DOHH2 (cell line): ENCODE data around the gene TGM1.

ENCODE experiments used
- H3F3A ChIP-seq: fragments of 200-600 bp; sonication (generic), shearing (Covaris generic); 2 replicates; pipeline ENCODE4 v1.6.0; 2016; ENCODE audit warnings: antibody characterized with exemption, mild to moderate bottlenecking; ENCODE audit not compliant: control insufficient read depth, insufficient read depth
- H3K27ac ChIP-seq: fragments of 200-600 bp; sonication (generic); 2 replicates; pipeline ENCODE4 v1.5.1; 2014; ENCODE audit warnings: low read depth, mild to moderate bottlenecking, low read length, moderate library complexity
- H3K27me3 ChIP-seq: fragments of 200-600 bp; sonication (generic); 2 replicates; pipeline ENCODE4 v1.6.1; 2014; ENCODE audit warnings: mild to moderate bottlenecking, low read length, mixed read lengths; ENCODE audit not compliant: control insufficient read depth
- H3K36me3 ChIP-seq: fragments of 200-600 bp; sonication (generic); 2 replicates; pipeline ENCODE4 v1.6.1; 2014; ENCODE audit warnings: mild to moderate bottlenecking, low read length, moderate library complexity, mixed read lengths; ENCODE audit not compliant: control insufficient read depth
- H3K4me1 ChIP-seq: fragments of 200-600 bp; sonication (generic); 2 replicates; pipeline ENCODE4 v1.6.1; 2014; ENCODE audit warnings: mild to moderate bottlenecking, low read length, mixed read lengths; ENCODE audit not compliant: control insufficient read depth
- H3K4me2 ChIP-seq: fragments of 200-600 bp; sonication (generic); 2 replicates; pipeline ENCODE4 v1.6.0; 2014; ENCODE audit warnings: mild to moderate bottlenecking, low read length, moderate library complexity
- H3K4me3 ChIP-seq: fragments of 200-600 bp; sonication (generic); 2 replicates; pipeline ENCODE4 v1.5.1; 2014; ENCODE audit warnings: mild to moderate bottlenecking, low read length, mixed read lengths
- H3K79me2 ChIP-seq: fragments of 200-600 bp; sonication (generic); 2 replicates; pipeline ENCODE4 v1.6.1; 2014; ENCODE audit warnings: mild to moderate bottlenecking, low read length, mixed read lengths; ENCODE audit not compliant: control insufficient read depth
- H3K9me2 ChIP-seq: fragments of 200-600 bp; sonication (generic); replicated peaks from 2 replicates; pipeline ENCODE4 v1.6.1; 2014; ENCODE audit warnings: mild to moderate bottlenecking, low read length, mixed read lengths; ENCODE audit not compliant: control insufficient read depth
- H3K9me3 ChIP-seq: fragments of 200-600 bp; sonication (generic); 2 replicates; pipeline ENCODE4 v1.6.1; 2014; ENCODE audit warnings: antibody characterized with exemption, low read length, mixed read lengths; ENCODE audit not compliant: control insufficient read depth, insufficient read depth
- H4K20me1 ChIP-seq: fragments of 200-600 bp; sonication (generic); 2 replicates; pipeline ENCODE4 v1.6.0; 2014; ENCODE audit warnings: low read depth, mild to moderate bottlenecking, antibody characterized with exemption, low read length, moderate library complexity; ENCODE audit not compliant: control insufficient read depth, insufficient read depth
- CTCF ChIP-seq: fragments of 200-600 bp; sonication (generic); IDR thresholded peaks from one replicate; pipeline ENCODE4 v1.5.1; 2014; ENCODE audit warnings: antibody characterized with exemption, mild to moderate bottlenecking, low read depth, low read length; ENCODE audit not compliant: poor library complexity, severe bottlenecking
- EZH2phosphoT487 ChIP-seq: fragments of 200-600 bp; sonication (generic); IDR thresholded peaks from 2 replicates; pipeline ENCODE4 v1.6.1; 2017; ENCODE audit warnings: borderline replicate concordance, mild to moderate bottlenecking, antibody characterized with exemption, low read length, moderate library complexity, mixed read lengths

The TGM1 gene

GRCh38 chr14:24284501-24285035, 21.6 kb upstream of the TGM1 start:
- no peak overlapping the region for H3K4me3 ChIP-seq
- H3K79me2 ChIP-seq = no peaks in the 10 kb centered on the region

GRCh38 chr14:24283796-24284460, 21.0 kb upstream of the TGM1 start:
- no peaks in the 10 kb centered on the region for H3F3A ChIP-seq
- H3K36me3 ChIP-seq = no peaks in the 10 kb centered on the region
- TF ChIP-seq EZH2phosphoT487 (no peak), CTCF (no peak)
- no peaks in the 10 kb centered on the region for H3K27me3 ChIP-seq
- no peak overlapping the region for H3K4me3 ChIP-seq
- no peaks in the 10 kb centered on the region for H3K9me3 ChIP-seq
- peaks cover 11% of the 10 kb centered on the region for H3K4me1 ChIP-seq
- H3K9me2 ChIP-seq = no peaks in the 10 kb centered on the region
- no peaks in the 10 kb centered on the region for H4K20me1 ChIP-seq
- no peak overlapping the region for H3K27ac ChIP-seq
- no peak overlapping the region for H3K4me2 ChIP-seq
- no peaks in the 10 kb centered on the region for H3K79me2 ChIP-seq

More at GRCh38 chr14:24284501-24285035, 21.6 kb upstream of the TGM1 start:
- no peaks in the 10 kb centered on the region for H3K9me2 ChIP-seq
- H3F3A ChIP-seq = no peaks in the 10 kb centered on the region
- no peaks in the 10 kb centered on the region for H3K9me3 ChIP-seq
- H3K27ac ChIP-seq = no peak overlapping the region
- no peaks in the 10 kb centered on the region for H3K27me3 ChIP-seq
- TF ChIP-seq CTCF (no peak), EZH2phosphoT487 (no peak)
- no peaks in the 10 kb centered on the region for H4K20me1 ChIP-seq
- H3K4me2 ChIP-seq = no peak overlapping the region
- H3K4me1 ChIP-seq = peaks cover 5% of the 10 kb centered on the region
- peaks cover 3% of the 10 kb centered on the region; the same call in 1 of the 2 replicates for H3K36me3 ChIP-seq

- Histone ChIP-seq H4K20me1 (no peaks in the 10 kb centered on the region), H3K36me3 (no peaks in the 10 kb centered on the region), H3K79me2 (no peaks in the 10 kb centered on the region), H3K9me2 (no peaks in the 10 kb centered on the region), H3K4me2 (no peak overlapping the region), H3K27me3 (no peaks in the 10 kb centered on the region), H3K4me3 (no peak overlapping the region), H3K4me1 (peaks cover 15% of the 10 kb centered on the region), H3K27ac (no peak overlapping the region), H3K9me3 (no peaks in the 10 kb centered on the region), H3F3A (no peaks in the 10 kb centered on the region)
- TF ChIP-seq CTCF (no peak), EZH2phosphoT487 (no peak)
Measured at GRCh38 chr14:24282736-24283135, 19.8 kb upstream of the TGM1 start.
